SK-N-SH treated with all-trans-retinoic acid at 6 μM for 48 hours (cell line): ENCODE measurements around the gene DPP10.

Experiments
- ARNTL ChIP-seq: fragments of 450-650 bp; formaldehyde crosslinking; IDR thresholded peaks from 2 replicates; pipeline ENCODE4 v1.5.0; 2020; ENCODE audit warnings: low read depth, mild to moderate bottlenecking, moderate library complexity, borderline replicate concordance
- BACH2 ChIP-seq: fragments of 250-450 bp; sonication (Bioruptor Pico); IDR thresholded peaks from 2 replicates; pipeline ENCODE4 v1.9.0; 2021; ENCODE audit warnings: mild to moderate bottlenecking, borderline replicate concordance
- CSRNP3 ChIP-seq: fragments of 250-450 bp; sonication (Bioruptor Pico); IDR thresholded peaks from 2 replicates; pipeline ENCODE4 v1.5.1; 2021; ENCODE audit warnings: mild to moderate bottlenecking, moderate library complexity
- ESRRG ChIP-seq: fragments of 250-450 bp; sonication (Bioruptor Pico); IDR thresholded peaks from 2 replicates; pipeline ENCODE4 v1.6.1; 2021; ENCODE audit warnings: mild to moderate bottlenecking
- GLIS3 ChIP-seq: fragments of 250-450 bp; sonication (Bioruptor Pico); IDR thresholded peaks from 2 replicates; pipeline ENCODE4 v1.5.0; 2020; ENCODE audit warnings: mild to moderate bottlenecking, moderate library complexity
- ISL1 ChIP-seq: fragments of 250-450 bp; sonication (Bioruptor Pico); IDR thresholded peaks from 2 replicates; pipeline ENCODE4 v2.1.2; 2022; ENCODE audit warnings: mild to moderate bottlenecking, moderate library complexity
- OSR1 ChIP-seq: fragments of 250-450 bp; sonication (Bioruptor Pico); IDR thresholded peaks from 2 replicates; pipeline ENCODE4 v1.8.0; 2022; ENCODE audit warnings: moderate library complexity, mild to moderate bottlenecking, inconsistent platforms
- PATZ1 ChIP-seq: fragments of 250-450 bp; sonication (Bioruptor Pico); IDR thresholded peaks from 2 replicates; pipeline ENCODE4 v1.8.0; 2020; ENCODE audit warnings: mild to moderate bottlenecking, moderate library complexity, borderline replicate concordance
- PPARA ChIP-seq: fragments of 250-450 bp; sonication (Bioruptor Pico); IDR thresholded peaks from 2 replicates; pipeline ENCODE4 v1.5.0; 2020; ENCODE audit warnings: mild to moderate bottlenecking, borderline replicate concordance
- TCF4 ChIP-seq: fragments of 250-450 bp; sonication (Bioruptor Pico); IDR thresholded peaks from 2 replicates; pipeline ENCODE4 v1.8.0; 2021; ENCODE audit warnings: mild to moderate bottlenecking, moderate library complexity, borderline replicate concordance
- ZFP3 ChIP-seq: fragments of 250-450 bp; sonication (Bioruptor Pico); IDR thresholded peaks from 2 replicates; pipeline ENCODE4 v1.5.0; 2020; ENCODE audit warnings: mild to moderate bottlenecking, moderate library complexity
- ZNF565 ChIP-seq: fragments of 450-650 bp; formaldehyde crosslinking; conservative IDR thresholded peaks from 2 replicates; pipeline ENCODE4 v1.5.0; 2020; ENCODE audit warnings: low read depth, mild to moderate bottlenecking, moderate library complexity
- ZNF8 ChIP-seq: fragments of 450-650 bp; formaldehyde crosslinking; IDR thresholded peaks from 2 replicates; pipeline ENCODE4 v1.5.0; 2020; ENCODE audit warnings: mild to moderate bottlenecking, moderate library complexity
- TF ChIP-seq, protein P1 (sequence below): fragments of 250-450 bp; sonication (Bioruptor Pico); IDR thresholded peaks from 2 replicates; pipeline ENCODE4 v1.5.1; 2020; ENCODE audit warnings: low read depth, mild to moderate bottlenecking, moderate library complexity

DNA sequence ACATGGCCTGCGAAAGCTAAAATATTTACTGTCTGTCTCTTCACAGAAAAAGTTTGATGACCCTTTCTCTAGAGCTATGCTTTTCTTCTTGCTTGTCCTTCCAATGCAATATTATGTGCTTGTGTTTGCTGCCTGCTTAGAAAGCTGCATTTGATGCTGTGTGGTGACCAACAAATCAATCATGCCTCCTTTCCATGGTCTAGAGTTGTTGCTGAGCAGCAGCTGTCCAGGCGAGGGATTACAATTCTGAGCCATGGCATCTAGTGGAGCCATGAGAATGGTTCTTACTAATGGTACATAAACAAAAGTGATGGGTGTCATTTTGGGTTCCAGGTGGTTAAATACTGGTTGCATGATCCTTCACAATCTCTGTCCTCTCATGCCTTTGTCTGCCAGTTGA is 1142.1 kb downstream of the DPP10 start:
- TF ChIP-seq ZNF565 (CRISPR knock-in tag) (no peak), ARNTL (CRISPR knock-in tag) (no peak), CSRNP3 (CRISPR knock-in tag) (no peak), OSR1 (CRISPR knock-in tag) (no peak), ZNF8 (no peak), GLIS3 (no peak), PPARA (no peak), ESRRG (CRISPR knock-in tag) (no peak), PATZ1 (CRISPR knock-in tag) (no peak), ZFP3 (CRISPR knock-in tag) (no peak), ISL1 (CRISPR knock-in tag) (no peak), TCF4 (CRISPR knock-in tag) (no peak), BACH2 (CRISPR knock-in tag) (no peak)
- TF ChIP-seq, protein P1, sequence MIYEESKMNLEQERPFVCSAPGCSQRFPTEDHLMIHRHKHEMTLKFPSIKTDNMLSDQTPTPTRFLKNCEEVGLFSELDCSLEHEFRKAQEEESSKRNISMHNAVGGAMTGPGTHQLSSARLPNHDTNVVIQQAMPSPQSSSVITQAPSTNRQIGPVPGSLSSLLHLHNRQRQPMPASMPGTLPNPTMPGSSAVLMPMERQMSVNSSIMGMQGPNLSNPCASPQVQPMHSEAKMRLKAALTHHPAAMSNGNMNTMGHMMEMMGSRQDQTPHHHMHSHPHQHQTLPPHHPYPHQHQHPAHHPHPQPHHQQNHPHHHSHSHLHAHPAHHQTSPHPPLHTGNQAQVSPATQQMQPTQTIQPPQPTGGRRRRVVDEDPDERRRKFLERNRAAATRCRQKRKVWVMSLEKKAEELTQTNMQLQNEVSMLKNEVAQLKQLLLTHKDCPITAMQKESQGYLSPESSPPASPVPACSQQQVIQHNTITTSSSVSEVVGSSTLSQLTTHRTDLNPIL = no peak
